HL-60 (cell line): ENCODE measurements around the gene NAT9.

Experiments
- DNase-seq, 2 experiments: peaks; one replicate each; pipeline ENCODE4 v3.0.0-alpha.2; 2010 to 2020; ENCODE audit warnings: low read depth in 1 of 2, low spot score in 1 of 2
- H3K27ac ChIP-seq: fragments of 250-450 bp; sonication (Bioruptor Pico); replicated peaks from 2 replicates; pipeline ENCODE4 v1.5.1; 2020; ENCODE audit warnings: mild to moderate bottlenecking, moderate library complexity
- H3K27me3 ChIP-seq: fragments of 250-450 bp; sonication (Bioruptor Pico); 2 replicates; pipeline ENCODE4 v1.5.1; 2021; ENCODE audit warnings: mild to moderate bottlenecking, moderate library complexity; ENCODE audit not compliant: insufficient read depth, poor library complexity, severe bottlenecking
- H3K4me3 ChIP-seq: replicated peaks from 2 replicates; pipeline ENCODE4 v1.5.1; 2011; ENCODE audit warnings: mild to moderate bottlenecking, control low read depth, low read length; ENCODE audit not compliant: insufficient read depth
- CTCF ChIP-seq: IDR thresholded peaks from one replicate; pipeline ENCODE4 v1.5.1; 2011; ENCODE audit warnings: low read length, control low read depth, inconsistent platforms; ENCODE audit not compliant: insufficient read depth
- GABPA ChIP-seq: IDR thresholded peaks from 2 replicates; pipeline ENCODE4 v1.6.1; 2012; ENCODE audit warnings: low read depth
- POLR2AphosphoS5 ChIP-seq: IDR thresholded peaks from 2 replicates; pipeline ENCODE4 v1.6.1; 2012; ENCODE audit warnings: low read depth
- REST ChIP-seq: IDR thresholded peaks from 2 replicates; pipeline ENCODE4 v1.6.1; 2012; ENCODE audit warnings: low read depth; ENCODE audit not compliant: insufficient replicate concordance
- SPI1 ChIP-seq: IDR thresholded peaks from 2 replicates; pipeline ENCODE4 v1.6.1; 2012; ENCODE audit warnings: low read depth, mild to moderate bottlenecking, borderline replicate concordance

The NAT9 gene

GRCh38 chr17:74771319-74771914, 4.7 kb downstream of the NAT9 start:
- TF ChIP-seq POLR2AphosphoS5 (no peak), CTCF (no peak), SPI1 (no peak), GABPA (no peak), REST (no peak)
- no peak overlapping the region for H3K27ac ChIP-seq
- no peaks in the 10 kb centered on the region for H3K27me3 ChIP-seq
- no peak overlapping the region for H3K4me3 ChIP-seq
- no peak for DNase-seq

- no peaks in the 10 kb centered on the region for H3K27me3 ChIP-seq
- no peak overlapping the region for H3K27ac ChIP-seq
- H3K4me3 ChIP-seq, result no peak overlapping the region
- TF ChIP-seq CTCF (peak; percentile 84), REST (no peak), SPI1 (no peak), GABPA (no peak), POLR2AphosphoS5 (peak; percentile 67)
- peak in 1 of 2 experiments; percentile 75 for DNase-seq
Observed at GRCh38 chr17:74770498-74771318, 5.4 kb downstream of the NAT9 start.

GRCh38 chr17:74769856-74770497, 6.2 kb downstream of the NAT9 start:
- no peak for TF ChIP-seq SPI1
- no peak for TF ChIP-seq POLR2AphosphoS5
- Histone ChIP-seq H3K27ac (no peak overlapping the region), H3K4me3 (no peak overlapping the region), H3K27me3 (no peaks in the 10 kb centered on the region)
- DNase-seq, result no peak

- no peaks in the 10 kb centered on the region for H3K27me3 ChIP-seq
- no peak overlapping the region for H3K27ac ChIP-seq
- DNase-seq, result no peak
- no peak for TF ChIP-seq SPI1
- TF ChIP-seq CTCF, result no peak
- no peak for TF ChIP-seq REST
- TF ChIP-seq GABPA, result no peak
- no peak; the same call in 1 of the 2 replicates for TF ChIP-seq POLR2AphosphoS5
- no peak overlapping the region for H3K4me3 ChIP-seq
Observed at GRCh38 chr17:74769266-74769855, 6.8 kb downstream of the NAT9 start.
